ENCODE data around the gene GRK1. TPM values are rescaled to one million over a fixed set of nuclear protein-coding genes. Genes with fewer than 3 reads are reported as not detected.
A peak's percentile ranks its signal among the peaks of the same experiment; 100 is the strongest.

GRK1 gene
- total RNA-seq, 1 donor from 2014 or later: 1.2 TPM

- H3K4me1 Mint-ChIP-seq (ENCODE audit: low read depth, unreplicated experiment): no peaks in the 10 kb centered on the region
- H3K27me3 Mint-ChIP-seq (ENCODE audit: unreplicated experiment): peaks cover 2% of the 10 kb centered on the region
- H3K36me3 Mint-ChIP-seq (ENCODE audit: unreplicated experiment): peaks cover 28% of the 10 kb centered on the region
- H3K9me3 Mint-ChIP-seq (ENCODE audit: unreplicated experiment): peaks cover 12% of the 10 kb centered on the region
- DNase-seq: no peak
- H3K4me3 Mint-ChIP-seq (ENCODE audit: unreplicated experiment): no peak overlapping the region
- H3K27ac Mint-ChIP-seq (ENCODE audit: unreplicated experiment): no peak overlapping the region
- TF ChIP-seq CTCF (IDR thresholded peaks at IDR 0.05; ENCODE audit: partially characterized antibody, unreplicated experiment): no peak
Measured at GRCh38 chr13:113645329-113645728, 21.7 kb upstream of the GRK1 start.

- H3K27ac Mint-ChIP-seq (ENCODE audit: unreplicated experiment): no peak overlapping the region
- no peaks in the 10 kb centered on the region for H3K4me1 Mint-ChIP-seq (ENCODE audit: low read depth, unreplicated experiment)
- TF ChIP-seq CTCF (IDR thresholded peaks at IDR 0.05; ENCODE audit: partially characterized antibody, unreplicated experiment): no peak
- H3K4me3 Mint-ChIP-seq (ENCODE audit: unreplicated experiment): no peak overlapping the region
- no peak for DNase-seq
- H3K27me3 Mint-ChIP-seq (ENCODE audit: unreplicated experiment): peaks cover 2% of the 10 kb centered on the region
- H3K36me3 Mint-ChIP-seq (ENCODE audit: unreplicated experiment): peaks cover 22% of the 10 kb centered on the region
- H3K9me3 Mint-ChIP-seq (ENCODE audit: unreplicated experiment): peaks cover 12% of the 10 kb centered on the region
Measured at GRCh38 chr13:113646376-113646775, 20.6 kb upstream of the GRK1 start.

DNA sequence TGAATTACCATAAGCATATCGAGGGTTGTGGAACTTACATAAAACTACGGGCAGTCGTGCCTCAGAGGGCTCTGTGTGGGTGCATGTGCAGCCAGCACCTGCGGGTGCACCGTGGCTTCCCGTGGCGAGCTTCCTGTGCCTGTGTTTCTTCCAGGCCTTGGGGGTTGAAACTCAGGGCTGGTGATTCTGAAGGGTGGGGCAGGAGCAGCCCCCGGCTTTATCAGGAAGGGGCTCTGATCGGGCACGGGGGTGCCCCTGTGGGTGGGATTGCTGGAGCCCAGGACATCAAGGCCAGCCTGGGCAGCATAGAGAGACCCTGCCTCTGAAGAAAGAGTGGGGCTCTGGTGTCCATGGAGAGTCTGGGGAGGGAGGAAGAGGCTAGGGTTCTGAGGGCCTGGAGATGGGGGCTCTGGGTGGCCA, 20.1 kb upstream of the GRK1 start:
- H3K27me3 Mint-ChIP-seq (ENCODE audit: unreplicated experiment): peaks cover 2% of the 10 kb centered on the region
- TF ChIP-seq CTCF (IDR thresholded peaks at IDR 0.05; ENCODE audit: partially characterized antibody, unreplicated experiment): no peak
- no peak overlapping the region for H3K4me3 Mint-ChIP-seq (ENCODE audit: unreplicated experiment)
- peaks cover 12% of the 10 kb centered on the region for H3K9me3 Mint-ChIP-seq (ENCODE audit: unreplicated experiment)
- no peaks in the 10 kb centered on the region for H3K4me1 Mint-ChIP-seq (ENCODE audit: low read depth, unreplicated experiment)
- no peak overlapping the region for H3K27ac Mint-ChIP-seq (ENCODE audit: unreplicated experiment)
- DNase-seq: peak; percentile 2
- H3K36me3 Mint-ChIP-seq (ENCODE audit: unreplicated experiment): peaks cover 21% of the 10 kb centered on the region

- H3K27ac Mint-ChIP-seq (ENCODE audit: unreplicated experiment): no peak overlapping the region
- peaks cover 2% of the 10 kb centered on the region for H3K27me3 Mint-ChIP-seq (ENCODE audit: unreplicated experiment)
- peaks cover 14% of the 10 kb centered on the region for H3K36me3 Mint-ChIP-seq (ENCODE audit: unreplicated experiment)
- H3K4me3 Mint-ChIP-seq (ENCODE audit: unreplicated experiment): no peak overlapping the region
- peak; percentile 8 for DNase-seq
- TF ChIP-seq CTCF (IDR thresholded peaks at IDR 0.05; ENCODE audit: partially characterized antibody, unreplicated experiment): no peak
- no peaks in the 10 kb centered on the region for H3K4me1 Mint-ChIP-seq (ENCODE audit: low read depth, unreplicated experiment)
- peaks cover 8% of the 10 kb centered on the region for H3K9me3 Mint-ChIP-seq (ENCODE audit: unreplicated experiment)
Measured at GRCh38 chr13:113647351-113648215, 19.4 kb upstream of the GRK1 start.

GRCh38 chr13:113648216-113648610, 18.8 kb upstream of the GRK1 start:
- Mint-ChIP-seq H3K27me3 (ENCODE audit: unreplicated experiment) (peaks cover 2% of the 10 kb centered on the region), H3K9me3 (ENCODE audit: unreplicated experiment) (peaks cover 8% of the 10 kb centered on the region), H3K4me1 (ENCODE audit: low read depth, unreplicated experiment) (no peaks in the 10 kb centered on the region), H3K4me3 (ENCODE audit: unreplicated experiment) (no peak overlapping the region), H3K36me3 (ENCODE audit: unreplicated experiment) (peaks cover 11% of the 10 kb centered on the region), H3K27ac (ENCODE audit: unreplicated experiment) (no peak overlapping the region)
- peak; percentile 10 for DNase-seq
- no peak for TF ChIP-seq CTCF (IDR thresholded peaks at IDR 0.05; ENCODE audit: partially characterized antibody, unreplicated experiment)

All from glutamatergic neuron (in vitro differentiated cells).